HG03460 (cell line): ENCODE data around the gene CLEC11A.
"Not testable (repeated sequence)": the region's sequence is repeated elsewhere in the genome, so short reads cannot be mapped to it uniquely, and the experiment has no call there.

Experiments
- ATAC-seq: cut with Tn5 transposase; IDR thresholded peaks from one replicate; pipeline ENCODE4 v1.9.1; 2021; ENCODE audit not compliant: unreplicated experiment

The CLEC11A gene

DNA sequence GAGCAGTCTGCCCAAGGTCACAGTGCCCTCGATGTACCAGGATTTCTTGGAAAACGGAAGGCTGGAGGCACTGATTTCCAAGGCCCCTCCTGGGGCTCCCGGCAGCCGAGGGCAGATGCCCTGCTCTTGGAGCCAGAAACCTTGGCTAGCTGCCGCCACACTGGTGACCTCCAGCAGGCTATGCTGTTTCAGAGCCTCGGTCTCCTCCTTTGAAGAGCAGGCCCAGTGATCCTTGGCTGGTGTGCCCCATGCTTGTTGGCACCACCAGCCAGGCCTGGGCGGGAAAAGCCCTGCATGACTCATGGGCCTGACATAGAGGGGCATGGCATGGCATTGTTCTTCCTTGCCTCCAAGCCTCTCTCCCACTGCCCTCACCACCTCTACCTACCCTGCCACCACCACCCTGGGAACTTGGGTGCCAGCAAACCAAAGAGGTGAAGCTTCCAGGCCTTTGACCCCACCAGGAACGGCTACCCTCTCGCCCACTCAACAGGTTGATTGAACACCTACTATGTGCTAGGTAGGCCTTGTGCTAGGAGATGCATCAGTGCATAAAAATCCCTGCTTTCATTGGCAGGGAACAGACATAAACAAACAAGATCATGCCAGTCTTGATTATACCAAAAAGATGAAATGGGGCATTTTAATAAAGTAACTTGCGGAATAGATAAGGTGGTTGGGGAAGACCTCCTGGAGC lies 1.6 kb upstream of the CLEC11A start:
- no peak for ATAC-seq

DNA sequence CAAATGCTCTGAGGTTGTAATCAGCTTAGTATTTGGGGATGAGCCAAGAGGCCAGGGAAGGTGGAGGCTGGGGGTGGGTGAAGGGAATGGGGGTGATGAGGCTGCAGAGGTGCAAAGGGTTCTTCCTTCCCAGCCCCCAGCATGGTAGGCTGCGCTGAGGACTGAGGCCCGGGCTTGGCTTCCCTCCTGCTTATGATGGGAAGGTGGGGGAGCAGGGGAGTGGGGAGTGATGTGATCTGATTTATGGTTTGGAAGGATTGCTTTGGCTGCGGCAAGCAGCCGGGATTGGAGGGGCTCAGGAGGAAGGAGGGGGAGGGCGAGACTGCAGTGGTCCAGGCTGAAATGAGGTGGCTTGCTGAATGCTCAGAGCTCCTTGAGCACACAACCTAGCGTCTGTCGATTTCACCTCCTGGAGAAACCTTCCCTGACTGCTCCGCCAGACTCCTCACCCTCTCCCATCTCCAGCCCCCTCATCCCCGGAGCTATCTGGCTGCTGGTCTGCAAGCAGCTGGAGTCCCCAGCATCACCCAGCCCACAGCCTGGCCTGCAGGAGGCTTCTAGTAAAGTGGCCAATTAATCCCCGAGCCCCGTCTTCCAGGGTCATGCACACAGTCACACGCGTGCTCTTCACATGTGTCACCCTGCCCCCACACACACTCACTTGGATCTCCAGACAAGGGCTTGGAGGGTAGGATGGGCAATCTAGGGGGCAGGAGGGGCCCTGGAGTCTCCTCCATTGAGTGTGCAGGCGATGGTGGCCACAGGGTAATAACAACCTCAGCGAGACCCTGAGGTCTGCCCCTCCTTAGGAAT lies 757 bp upstream of the CLEC11A start:
- no peak for ATAC-seq

DNA sequence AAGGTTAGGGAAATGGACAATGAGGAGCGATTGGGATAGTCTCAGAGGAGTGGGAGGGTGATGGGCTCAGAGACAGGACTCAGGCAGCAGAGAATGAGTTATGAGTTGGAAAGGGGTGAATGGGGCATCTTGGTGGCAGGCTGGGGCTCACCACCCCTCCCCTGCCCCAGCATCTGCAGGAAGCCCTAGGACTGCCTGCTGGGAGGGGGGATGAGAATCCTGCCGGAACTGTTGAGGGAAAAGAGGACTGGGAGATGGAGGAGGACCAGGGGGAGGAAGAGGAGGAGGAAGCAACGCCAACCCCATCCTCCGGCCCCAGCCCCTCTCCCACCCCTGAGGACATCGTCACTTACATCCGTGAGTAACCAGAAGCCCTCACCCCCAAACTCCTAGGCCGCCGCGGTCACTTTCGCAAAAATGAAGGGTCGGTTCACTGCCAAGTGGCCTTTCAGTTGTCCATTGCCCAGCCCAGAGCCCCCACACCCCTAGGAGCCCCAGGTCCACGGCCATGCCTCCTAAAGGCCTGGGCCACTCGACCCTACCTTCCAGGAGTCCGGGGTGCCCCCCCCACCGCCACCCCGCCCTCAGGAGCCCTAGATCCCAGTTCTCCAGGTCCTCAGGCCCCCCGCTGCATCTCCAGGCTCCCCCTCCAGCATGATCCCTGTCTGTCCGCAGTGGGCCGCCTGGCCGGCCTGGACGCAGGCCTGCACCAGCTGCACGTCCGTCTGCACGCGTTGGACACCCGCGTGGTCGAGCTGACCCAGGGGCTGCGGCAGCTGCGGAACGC lies 764 bp downstream of the CLEC11A start:
- ATAC-seq, result no peak

DNA sequence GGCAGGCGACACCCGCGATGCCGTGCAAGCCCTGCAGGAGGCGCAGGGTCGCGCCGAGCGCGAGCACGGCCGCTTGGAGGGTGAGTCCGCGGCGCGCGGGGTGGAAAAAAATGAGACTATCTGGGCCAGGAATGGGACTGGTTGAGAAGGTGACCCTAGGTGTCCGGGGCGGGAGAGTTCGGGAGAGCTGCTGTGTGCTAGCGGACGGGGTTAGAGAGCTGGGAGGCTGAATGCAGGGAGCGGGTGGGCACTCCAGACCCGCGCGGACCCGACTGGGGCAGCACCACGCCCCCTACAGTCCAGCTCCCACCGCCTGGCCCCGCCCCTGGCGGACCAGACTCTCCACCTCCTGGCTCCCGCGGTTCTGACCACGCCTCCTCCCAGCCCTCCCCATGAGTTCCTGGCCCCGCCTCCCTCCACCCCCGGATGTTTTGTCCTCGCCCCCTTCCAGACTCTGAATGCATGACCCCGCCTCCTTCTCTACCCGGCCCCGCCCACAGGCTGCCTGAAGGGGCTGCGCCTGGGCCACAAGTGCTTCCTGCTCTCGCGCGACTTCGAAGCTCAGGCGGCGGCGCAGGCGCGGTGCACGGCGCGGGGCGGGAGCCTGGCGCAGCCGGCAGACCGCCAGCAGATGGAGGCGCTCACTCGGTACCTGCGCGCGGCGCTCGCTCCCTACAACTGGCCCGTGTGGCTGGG lies 1.5 kb downstream of the CLEC11A start:
- ATAC-seq, result peak; percentile 66

DNA sequence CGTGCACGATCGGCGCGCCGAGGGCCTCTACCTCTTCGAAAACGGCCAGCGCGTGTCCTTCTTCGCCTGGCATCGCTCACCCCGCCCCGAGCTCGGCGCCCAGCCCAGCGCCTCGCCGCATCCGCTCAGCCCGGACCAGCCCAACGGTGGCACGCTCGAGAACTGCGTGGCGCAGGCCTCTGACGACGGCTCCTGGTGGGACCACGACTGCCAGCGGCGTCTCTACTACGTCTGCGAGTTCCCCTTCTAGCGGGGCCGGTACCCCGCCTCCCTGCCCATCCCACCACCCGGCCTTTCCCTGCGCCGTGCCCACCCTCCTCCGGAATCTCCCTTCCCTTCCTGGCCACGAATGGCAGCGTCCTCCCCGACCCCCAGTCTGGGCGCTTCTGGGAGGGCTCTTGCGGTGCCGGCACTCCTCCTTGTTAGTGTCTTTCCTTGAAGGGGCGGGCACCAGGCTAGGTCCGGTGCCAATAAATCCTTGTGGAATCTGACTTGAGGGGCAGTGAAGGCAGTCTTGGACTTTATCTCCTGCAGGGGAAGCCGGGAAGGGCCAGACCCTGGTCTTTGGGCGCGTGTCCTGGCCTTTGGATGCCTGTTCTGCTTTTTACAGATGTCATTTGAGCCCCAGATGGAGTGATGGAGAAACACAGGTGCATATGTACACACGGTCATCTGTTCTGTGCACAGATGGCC lies 2.2 kb downstream of the CLEC11A start:
- peak; percentile 21 for ATAC-seq

DNA sequence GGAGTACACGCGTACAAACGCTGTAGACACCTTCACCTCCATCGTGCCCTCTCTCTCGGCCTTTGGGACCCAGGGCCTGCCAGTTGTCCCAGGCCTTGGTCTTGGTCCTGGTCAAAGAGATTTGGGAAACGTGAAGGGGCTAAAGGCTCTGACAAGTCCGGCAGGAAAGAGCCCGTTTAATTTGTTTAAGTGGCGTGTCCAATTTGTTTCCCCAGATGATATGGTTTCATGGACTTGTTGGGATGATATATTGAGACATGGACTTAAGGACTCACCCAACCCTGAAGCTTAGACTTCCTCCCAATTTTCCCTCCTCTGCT lies 2.7 kb downstream of the CLEC11A start:
- ATAC-seq, result no peak

DNA sequence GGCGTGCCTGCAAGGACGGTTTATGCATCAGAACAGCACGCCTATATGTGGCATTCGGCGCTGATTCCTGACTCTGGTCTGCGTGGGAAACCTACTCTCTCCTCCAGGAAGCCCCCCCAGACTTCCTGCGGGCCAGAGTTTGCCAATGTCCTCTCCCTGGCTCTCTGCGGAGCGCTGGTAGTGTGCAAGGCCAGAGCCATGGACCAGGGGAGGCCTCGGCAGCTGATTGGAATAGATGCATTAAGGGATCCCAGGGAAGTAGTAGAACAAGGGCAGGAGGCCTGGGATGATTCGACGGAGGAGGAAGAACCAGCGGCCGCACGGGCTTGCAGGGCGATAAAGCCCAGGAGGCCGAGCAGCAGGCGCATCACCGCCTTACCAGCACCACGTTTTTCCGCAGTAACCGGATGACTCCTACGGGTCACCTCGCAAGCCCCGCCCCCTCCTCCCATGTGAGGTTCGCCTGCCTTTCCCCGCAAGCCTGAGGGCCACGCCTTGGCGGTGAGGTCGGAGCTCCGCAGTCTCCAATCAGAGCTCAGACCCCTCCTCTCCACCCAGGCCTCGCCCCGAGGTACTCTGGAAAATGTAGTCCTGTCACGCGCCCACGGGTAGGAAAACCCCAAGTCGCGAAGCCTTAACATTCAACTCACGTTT lies 5.0 kb downstream of the CLEC11A start:
- ATAC-seq, result no peak

DNA sequence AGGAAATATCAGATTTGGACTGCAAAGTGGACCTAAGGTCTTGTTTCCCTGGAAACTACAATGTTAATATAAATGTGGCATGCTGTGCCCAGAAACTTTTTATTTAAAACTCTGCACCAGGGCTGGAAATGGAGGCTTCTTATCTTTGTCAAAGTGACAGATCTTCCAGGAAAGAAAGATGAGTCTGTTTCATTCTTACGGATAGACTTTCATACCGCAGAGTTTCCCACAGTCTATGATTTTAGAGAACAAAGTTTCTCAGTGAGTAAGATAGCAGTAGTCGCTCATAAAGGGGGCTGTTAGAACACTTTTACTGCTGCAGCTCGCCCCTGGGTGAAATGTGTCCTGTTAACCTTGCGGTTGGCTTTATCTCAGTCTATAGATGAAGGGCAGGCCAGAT lies 6.7 kb downstream of the CLEC11A start:
- no peak for ATAC-seq

DNA sequence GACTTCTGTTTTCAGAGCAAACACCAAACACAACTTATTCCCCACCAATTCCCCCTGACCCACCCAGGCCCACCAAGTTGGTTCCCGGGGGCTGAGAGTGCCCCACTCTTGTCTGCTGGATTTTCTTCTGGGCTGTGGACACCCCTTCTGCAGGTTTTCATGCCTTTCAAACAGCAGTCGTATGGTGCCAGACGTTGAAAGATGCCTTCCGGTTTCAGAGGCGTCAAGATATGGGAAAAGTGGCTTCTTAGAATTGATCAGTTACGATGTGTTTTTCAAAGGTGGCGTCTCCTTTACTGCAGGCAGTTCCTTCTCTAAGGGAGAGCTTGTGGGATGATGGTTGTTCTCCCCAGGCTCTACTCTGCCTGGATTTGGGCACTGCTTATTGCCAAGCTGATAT lies 12.7 kb downstream of the CLEC11A start:
- no peak for ATAC-seq

DNA sequence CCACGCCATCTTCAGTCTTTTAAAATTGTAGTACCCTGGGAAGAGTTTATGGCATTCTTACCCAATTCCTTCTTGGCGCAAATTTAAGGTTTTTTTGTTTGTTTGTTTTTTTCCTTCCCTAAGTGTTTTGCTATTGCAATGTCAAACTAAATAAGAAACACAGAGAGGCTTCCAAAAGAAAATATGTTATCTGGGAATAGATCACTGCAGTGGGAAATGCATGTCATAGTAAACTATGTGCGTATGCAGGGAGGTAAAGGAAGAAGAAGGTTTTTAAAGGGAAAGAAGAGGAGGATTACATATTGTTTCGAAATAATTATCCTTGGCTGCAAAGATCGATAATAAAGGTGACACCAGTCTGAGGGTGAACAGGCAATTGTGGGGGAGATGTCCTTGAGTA lies 13.2 kb downstream of the CLEC11A start:
- no peak for ATAC-seq

DNA sequence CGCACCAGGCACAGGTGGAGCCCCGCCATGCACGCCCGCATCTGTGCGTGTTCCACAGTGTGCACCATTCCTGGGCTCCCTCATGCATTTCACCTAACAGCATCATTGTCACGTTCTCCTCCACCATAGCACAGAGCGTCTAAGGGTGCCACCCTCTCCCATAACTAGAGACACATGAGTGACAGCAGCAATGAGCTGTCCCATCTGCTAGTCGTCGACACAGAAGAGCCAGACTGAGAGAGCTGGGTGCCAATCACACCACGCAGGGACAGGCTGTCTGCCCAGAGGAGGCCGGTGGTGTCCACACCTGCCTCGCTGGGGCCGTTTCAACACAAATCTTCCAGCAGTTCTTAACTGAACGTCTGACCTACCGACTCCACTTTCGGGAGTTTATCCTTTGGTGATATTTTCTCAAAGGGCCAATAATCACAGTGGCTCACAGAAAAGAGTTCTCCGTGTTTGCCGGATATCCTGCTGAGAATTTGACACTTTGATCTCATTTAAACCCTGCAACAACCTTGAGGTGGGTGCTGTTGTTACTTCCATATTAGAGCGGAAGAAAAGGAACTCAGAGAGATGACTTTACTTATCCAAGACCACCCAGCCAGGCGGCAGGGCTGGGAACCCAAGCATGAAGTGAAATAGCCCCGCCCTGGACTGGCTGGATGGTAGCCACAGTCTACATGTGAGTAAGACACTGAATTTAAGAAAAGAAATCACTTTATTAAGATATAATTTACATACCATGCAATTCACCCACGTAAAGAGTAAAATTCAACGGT lies 16.2 kb downstream of the CLEC11A start:
- no peak for ATAC-seq

DNA sequence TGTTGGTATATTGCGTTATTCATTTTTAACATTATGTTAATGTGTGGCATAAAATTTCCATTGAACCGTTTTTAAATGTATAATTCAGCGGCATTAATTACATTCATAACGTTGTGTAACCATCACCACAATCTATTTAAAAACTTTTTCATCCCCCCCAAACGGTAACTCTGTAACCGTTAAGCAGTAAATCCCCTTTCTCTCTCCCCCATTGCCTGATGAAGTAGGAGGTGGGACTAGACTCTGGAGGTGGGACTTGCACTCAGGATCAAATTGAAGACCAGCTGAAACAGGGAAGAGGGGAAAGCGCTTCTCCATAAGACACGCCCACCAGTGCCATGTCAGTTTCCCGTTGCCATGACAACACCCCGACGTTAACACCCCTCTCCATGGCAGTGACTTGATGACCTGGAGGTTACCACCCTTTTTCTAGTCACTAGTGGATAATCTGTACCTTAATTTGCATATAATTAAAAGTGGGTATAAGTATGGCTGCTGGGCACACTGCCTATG lies 16.8 kb downstream of the CLEC11A start:
- no peak for ATAC-seq

DNA sequence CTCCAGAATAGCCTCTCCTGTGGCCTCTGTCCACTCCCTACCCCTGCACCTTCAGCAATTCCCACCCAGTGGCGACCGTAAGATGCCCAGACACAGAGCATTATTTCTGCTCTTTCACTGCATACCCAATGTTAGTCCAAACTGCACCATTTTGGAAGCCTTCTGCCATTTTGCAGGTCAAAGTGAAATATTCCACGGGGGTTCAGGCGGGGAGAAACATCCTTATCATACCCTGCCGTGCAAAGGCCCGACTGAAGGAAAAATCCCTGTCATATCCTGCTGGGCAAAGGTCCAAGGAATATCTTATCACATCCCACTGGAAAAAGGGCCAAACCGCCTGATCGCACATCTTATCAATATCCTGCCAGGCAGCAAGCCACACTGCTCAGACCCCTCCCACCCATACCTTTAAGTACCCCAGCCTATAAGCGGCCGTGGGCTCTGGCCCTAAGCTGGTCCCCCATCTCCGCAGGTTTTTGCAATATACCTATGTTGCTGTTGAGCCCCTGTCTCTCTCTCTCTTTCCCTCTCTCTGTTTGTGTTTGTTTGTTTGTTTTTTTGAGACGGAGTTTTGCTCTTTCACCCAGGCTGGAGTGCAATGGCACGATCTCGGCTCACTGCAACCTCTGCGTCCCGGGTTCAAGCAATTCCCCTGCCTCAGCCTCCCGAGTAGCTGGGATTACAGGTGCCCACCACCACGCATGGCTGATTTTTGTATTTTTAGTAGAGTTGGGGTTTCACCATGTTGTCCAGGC lies 18.2 kb downstream of the CLEC11A start:
- ATAC-seq, result no peak

DNA sequence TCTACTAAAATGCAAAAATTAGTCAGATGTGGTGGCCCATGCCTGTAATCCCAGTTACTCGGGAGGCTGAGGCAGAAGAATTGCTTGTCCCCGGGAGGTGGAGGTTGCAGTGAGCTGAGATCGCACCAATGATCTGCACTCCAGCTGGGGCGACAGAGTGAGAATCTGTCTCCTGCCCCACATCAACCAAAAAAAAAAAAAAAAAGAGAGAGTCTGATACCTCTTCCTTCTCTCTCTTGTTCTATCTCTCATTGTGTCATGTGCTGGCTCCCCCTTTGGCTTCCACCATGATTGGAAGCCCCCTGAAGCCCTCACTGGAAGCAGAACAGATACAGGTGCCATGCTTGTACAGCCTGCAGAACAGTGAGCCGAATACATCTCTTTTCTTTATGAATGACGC lies 20.4 kb downstream of the CLEC11A start:
- ATAC-seq, result no peak

DNA sequence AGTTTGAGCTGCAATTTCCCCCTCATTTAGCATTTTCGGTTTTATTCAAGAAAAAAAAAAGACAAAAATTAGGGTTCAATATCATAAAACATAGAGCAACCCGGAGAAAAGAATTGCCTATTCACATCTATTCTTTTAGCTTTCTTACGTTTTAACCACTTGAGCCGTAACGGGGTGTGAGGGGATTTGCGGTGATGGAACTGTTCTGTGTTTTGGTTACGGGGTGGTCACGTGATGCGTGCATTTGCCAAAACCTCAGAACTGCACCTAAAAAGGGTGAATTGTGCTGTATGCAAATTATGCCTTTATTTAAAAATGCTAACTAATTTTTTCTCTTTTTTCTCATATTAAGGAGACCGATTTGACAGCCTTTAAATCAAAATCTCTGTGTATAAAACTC lies 22.1 kb downstream of the CLEC11A start:
- ATAC-seq, result no peak

DNA sequence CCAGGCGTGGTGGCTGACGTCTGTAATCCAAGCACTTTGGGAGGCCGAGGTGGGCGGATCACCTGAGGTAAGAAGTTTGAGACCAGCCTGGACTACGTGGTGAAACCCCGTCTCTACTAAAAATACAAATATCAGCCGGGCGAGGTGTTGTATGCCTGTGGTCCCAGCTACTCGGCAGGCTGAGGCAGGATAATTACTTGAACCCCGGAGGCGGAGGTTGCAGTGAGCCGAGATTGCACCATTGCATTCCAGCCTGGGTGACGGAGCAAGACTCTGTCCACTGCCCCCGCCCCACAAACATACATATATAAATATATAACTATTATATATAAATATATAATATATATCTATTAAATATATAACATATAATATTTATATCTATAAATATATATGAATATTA lies 24.0 kb downstream of the CLEC11A start:
- ATAC-seq, result not testable (repeated sequence)

DNA sequence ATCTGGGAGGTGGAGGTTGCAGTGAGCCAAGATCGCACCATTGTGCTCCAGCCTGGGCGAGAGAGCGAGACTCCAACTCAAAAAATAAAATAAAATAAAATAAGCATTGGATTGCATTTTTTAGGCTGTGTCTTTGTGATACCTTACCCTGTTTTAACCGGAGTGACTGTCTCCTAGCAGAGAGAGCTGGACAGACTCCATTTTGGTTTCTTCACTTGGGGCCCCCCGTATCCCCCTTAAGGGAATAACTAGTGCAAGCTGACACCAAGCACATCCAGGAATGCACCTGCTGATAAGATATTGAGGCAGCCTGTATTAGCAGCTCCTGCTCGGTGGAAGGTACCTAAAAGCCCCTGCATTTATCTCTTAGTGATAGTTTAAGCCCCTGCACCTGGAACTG lies 26.3 kb downstream of the CLEC11A start:
- ATAC-seq, result no peak

DNA sequence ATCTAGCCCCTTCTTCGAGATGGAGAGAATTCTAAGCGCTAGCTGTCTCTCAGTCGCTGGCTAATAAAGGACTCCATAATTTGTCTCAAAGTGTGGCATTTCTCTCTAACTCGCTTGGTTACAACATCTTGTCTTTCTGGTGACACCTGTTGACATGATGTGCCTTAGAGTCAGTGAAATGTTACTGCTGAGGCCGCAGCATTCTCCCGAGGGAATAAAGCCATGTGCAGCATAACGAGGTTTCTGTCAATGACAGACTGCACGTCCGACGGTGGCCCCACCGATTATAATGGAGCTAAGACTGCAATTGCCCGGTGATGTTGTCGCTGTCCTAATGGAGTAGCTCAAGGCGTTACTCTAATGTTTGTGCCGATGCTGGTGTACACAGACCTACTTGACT lies 26.8 kb downstream of the CLEC11A start:
- ATAC-seq, result no peak

DNA sequence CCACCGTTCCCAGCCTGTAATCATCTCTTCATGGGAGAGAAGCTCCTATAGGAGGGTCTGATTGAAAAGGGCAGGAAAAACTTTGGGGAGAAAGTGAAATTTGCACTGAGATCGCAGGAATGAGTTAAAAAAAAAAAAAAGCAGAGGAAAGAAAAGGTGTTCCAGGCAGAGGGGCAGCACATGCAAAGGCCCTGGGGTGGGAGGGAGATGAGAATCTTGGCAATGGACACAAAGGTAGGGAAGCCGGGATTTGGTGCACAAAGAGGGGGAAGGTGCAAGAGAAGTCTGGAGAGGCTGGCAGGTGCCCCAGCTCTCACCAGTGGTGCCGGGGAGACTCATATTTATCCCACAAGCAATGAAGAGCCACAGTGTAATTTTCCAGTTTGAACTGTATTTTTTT lies 30.7 kb downstream of the CLEC11A start:
- no peak for ATAC-seq
